Subcutaneous adipose tissue (tissue), 4 donors: Measurements from ENCODE around the gene SCNN1A. TPM values are rescaled to one million over a fixed set of nuclear protein-coding genes. Genes with fewer than 3 reads are reported as not detected.

Source experiments
- small RNA-seq: library from RNA; depleted of rRNA; stranded (forward); fragments of <200 nt; gene quantifications from one replicate; pipeline ENCODE3, GENCODE V24; 2016
- total RNA-seq, 4 donors: library from RNA; depleted of rRNA; stranded (reverse); fragments of >200 nt; gene quantifications; one replicate each; pipeline ENCODE4 v1.1.0, GENCODE V29; 2016
- TF ChIP-seq, protein P1 (sequence below): fragments of 450-650 bp; IDR thresholded peaks from one replicate; pipeline ENCODE4 v1.5.1; 2016; ENCODE audit warnings: low read depth, mild to moderate bottlenecking, control low read depth, antibody characterized with exemption, moderate library complexity

SCNN1A gene
- total RNA-seq, 4 donors from 2014 or later = 3.4 to 5.8 (median 4.1) TPM

DNA sequence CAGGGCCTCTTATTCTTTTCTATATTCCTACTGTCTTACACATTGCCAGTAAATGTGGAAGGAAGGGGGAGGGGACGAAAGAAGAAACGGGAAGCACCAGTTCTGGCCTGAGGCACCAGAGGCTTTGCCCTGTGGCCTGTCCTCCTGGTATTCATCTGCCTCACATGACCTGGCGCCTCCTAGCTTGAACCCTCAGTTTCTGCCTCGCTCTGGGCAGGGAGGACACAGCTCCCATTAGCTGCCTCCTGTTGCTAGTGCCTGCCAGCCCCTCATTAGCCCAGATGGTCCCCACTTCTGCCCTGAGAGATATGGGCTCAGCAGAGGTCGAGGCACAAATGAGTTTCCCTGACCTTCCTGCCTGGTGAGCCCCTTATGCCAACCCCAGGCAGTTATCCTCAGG, 67.8 kb downstream of the SCNN1A start:
- TF ChIP-seq, protein P1, sequence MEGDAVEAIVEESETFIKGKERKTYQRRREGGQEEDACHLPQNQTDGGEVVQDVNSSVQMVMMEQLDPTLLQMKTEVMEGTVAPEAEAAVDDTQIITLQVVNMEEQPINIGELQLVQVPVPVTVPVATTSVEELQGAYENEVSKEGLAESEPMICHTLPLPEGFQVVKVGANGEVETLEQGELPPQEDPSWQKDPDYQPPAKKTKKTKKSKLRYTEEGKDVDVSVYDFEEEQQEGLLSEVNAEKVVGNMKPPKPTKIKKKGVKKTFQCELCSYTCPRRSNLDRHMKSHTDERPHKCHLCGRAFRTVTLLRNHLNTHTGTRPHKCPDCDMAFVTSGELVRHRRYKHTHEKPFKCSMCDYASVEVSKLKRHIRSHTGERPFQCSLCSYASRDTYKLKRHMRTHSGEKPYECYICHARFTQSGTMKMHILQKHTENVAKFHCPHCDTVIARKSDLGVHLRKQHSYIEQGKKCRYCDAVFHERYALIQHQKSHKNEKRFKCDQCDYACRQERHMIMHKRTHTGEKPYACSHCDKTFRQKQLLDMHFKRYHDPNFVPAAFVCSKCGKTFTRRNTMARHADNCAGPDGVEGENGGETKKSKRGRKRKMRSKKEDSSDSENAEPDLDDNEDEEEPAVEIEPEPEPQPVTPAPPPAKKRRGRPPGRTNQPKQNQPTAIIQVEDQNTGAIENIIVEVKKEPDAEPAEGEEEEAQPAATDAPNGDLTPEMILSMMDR = no peak

DNA sequence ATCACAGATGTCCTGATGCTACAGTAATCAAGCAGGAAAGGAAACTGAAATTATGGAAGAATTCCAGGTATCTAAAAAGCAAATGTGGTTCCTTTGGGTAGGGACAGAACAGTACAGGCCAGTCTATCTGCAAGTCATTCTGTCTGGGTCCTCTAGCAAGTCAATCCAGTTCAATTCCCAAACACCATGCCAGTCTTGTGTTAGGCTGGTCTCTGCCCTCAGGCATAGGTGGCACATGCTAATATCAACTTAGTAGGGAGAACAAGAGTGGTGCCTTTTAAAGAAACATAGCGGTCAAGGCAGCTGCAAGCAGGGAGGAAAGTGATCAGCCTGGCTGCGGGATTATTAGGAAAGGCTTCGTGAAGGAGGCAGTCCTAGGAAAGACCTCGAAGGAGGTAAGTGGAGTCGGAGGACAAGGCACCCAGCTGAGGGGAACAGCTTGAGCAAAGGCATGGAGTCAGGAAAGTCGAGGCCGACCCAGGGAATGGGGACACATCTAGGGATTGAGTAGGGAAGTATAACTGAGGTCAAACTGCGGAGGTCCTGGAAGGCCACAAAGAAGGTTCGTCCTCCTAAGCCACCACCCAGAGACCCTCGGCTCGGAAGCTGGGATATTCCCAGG, 68.7 kb downstream of the SCNN1A start:
- TF ChIP-seq, protein P1 = no peak

DNA sequence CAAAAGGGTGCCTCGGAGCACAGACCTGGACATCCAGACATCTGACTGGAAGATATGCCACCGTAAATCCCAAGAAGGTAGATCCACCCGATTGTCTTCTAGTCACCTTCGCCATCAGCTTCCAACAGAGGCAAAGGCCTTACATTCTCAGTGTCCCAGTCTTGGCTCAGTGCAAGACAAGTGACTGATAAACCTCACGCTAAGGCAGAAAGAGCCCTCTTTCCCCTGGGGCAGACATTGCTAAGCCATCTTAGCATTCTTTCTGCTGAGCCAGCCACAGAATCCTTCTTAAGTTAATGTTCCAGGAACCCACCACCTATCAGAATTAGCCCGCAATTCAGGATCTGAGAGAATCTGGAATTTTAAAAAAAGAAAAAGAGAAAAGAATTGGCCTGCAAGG, 69.2 kb downstream of the SCNN1A start:
- TF ChIP-seq, protein P1 = no peak

DNA sequence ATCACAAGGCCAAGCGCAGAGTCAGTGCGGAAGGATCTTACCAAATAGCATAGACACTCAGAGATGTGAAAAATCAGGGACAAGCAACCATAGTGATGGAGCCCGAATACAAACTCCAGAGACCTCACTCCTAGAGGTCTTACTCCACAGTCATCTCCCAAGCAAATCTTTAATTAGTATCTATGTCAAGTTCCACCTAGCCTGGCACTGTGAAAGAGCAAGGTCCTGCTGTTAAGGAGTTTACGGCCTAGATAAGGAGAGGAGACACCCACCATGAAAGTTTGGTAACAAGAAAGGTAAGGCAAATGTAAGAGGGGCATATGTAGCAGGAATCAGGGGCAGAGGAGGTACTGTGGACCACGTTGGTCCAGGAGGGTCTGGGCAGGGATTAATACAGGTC, 72.3 kb downstream of the SCNN1A start:
- TF ChIP-seq, protein P1 = no peak

DNA sequence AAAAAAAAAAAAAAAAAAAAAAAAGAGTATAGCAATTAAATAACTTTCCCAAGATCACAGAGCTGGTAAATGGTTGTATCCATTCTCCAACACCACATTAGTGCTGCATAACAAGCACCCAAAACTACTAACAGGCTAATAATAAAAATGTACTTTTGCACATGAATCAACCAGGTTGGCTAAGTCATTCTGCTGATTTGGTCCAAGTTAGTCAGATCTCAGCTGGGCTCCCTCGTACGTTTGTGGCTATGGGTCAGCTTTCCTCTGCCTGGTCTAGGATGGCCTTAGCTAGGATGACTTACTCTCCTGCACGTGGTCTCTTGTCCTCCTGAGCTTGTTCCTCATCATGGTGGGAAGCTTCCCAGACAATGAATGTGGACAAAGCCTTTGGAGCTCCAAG, 72.7 kb downstream of the SCNN1A start:
- TF ChIP-seq, protein P1 = no peak

DNA sequence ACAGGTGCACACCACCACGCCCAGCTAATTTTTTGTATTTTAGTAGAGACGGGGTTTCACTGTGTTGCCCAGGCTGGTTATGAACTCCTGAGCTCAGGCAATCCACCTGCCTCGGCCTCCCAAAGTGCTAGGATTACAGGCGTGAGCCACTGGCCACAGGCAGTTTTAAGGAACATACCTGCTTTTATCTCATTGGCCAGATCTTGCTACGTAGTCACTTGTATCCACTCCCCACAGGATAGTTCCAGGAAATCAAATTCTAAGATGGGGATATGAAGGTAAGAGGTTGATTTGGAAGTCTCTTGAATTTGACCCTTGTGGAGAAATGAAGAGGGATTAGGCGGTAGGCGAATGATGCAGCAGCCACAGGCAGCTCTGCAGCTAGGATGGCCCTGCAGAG, 73.6 kb downstream of the SCNN1A start:
- TF ChIP-seq, protein P1 = no peak

DNA sequence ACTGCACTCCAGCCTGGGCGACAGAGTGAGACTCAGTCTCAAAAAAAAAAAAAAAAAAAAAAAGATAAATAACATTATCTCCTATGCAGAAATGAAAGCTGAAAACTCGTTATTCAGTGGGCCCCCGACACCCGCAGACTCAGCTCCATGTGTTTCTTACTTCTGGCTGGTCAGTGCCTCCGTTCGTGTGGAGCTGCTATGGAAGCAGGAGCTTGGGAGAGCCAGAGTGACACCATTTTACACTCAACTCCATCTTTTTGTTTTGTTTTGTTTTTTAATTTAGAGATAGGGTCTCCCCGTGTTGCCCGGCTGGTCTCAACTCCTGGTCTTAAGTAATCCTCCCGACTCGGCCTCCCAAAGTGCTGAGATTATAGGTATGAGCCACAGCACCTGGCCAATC, 78.2 kb downstream of the SCNN1A start:
- TF ChIP-seq, protein P1 = no peak

Small RNA genes lying within 50 kb of the gene (small RNA-seq; reads per million reads assigned to genes)
- not detected for gene RN7SL391P

Other genes with a start within 250 kb of the SCNN1A start
- 100 to 1,000 TPM in 2 of 4 donors, 10 to 100 TPM in 2; 48.6 to 337 (median 129) TPM for gene CD9, start 175.2 kb downstream of the SCNN1A start, total RNA-seq
- 100 to 1,000 TPM in 1 of 4 donors, 10 to 100 TPM in 2, 1 to 10 TPM in 1; 6.8 to 111 (median 49.4) TPM for gene PLEKHG6, start 64.9 kb downstream of the SCNN1A start, total RNA-seq
- 100 to 1,000 TPM; 207 to 269 (median 239) TPM for gene TNFRSF1A, start 33.5 kb downstream of the SCNN1A start, total RNA-seq
- gene LTBR, start 8.6 kb upstream of the SCNN1A start, total RNA-seq = 100 to 1,000 TPM in 1 of 4 donors, 10 to 100 TPM in 3; 73.1 to 157 (median 80.2) TPM
- 1 to 10 TPM in 1 of 4 donors, under 1 TPM in 1, not detected in 2; 0.44 to 1.7 TPM for gene CD27, start 69.4 kb upstream of the SCNN1A start, total RNA-seq
- 10 to 100 TPM; 17.3 to 26.3 (median 23.4) TPM for gene TAPBPL, start 76.5 kb upstream of the SCNN1A start, total RNA-seq
- 10 to 100 TPM in 1 of 4 donors, 1 to 10 TPM in 2, under 1 TPM in 1; 0.82 to 12.8 (median 5.0) TPM for gene VAMP1, start 95.1 kb upstream of the SCNN1A start, total RNA-seq
- 10 to 100 TPM; 65.6 to 99.1 (median 68.2) TPM for gene MRPL51, start 117.7 kb upstream of the SCNN1A start, total RNA-seq
- gene NCAPD2, start 118.5 kb upstream of the SCNN1A start, total RNA-seq = 10 to 100 TPM; 10.8 to 25.2 (median 16.9) TPM
- gene GAPDH, start 159.0 kb upstream of the SCNN1A start, total RNA-seq = 1,000 to 10,000 TPM in 2 of 4 donors, 100 to 1,000 TPM in 2; 850 to 1,788 (median 1,222) TPM
- 10 to 100 TPM in 3 of 4 donors, 1 to 10 TPM in 1; 8.8 to 33.3 (median 27.9) TPM for gene IFFO1, start 180.5 kb upstream of the SCNN1A start, total RNA-seq
- 10 to 100 TPM; 15.1 to 47.8 (median 23.7) TPM for gene NOP2, start 192.7 kb upstream of the SCNN1A start, total RNA-seq
- 100 to 1,000 TPM; 130 to 216 (median 158) TPM for gene CHD4, start 231.8 kb upstream of the SCNN1A start, total RNA-seq